RWPE2 (cell line): ENCODE results near the gene HEXA.

Source experiments
- ATAC-seq: fragments of 200-7000 bp; cut with Tn5 transposase; 3 replicates; pipeline ENCODE4 v1.9.1; 2021; ENCODE audit warnings: low read depth
- DNase-seq: peaks from one replicate; pipeline ENCODE4 v3.0.0-alpha.2; 2020; ENCODE audit warnings: low spot score
- H3K27ac ChIP-seq: fragments of 450-650 bp; 2 replicates; pipeline ENCODE4 v1.5.1; 2017; ENCODE audit warnings: mild to moderate bottlenecking; ENCODE audit not compliant: poor library complexity, severe bottlenecking
- H3K27me3 ChIP-seq: fragments of 250-450 bp; sonication (Bioruptor Pico); 2 replicates; pipeline ENCODE4 v1.5.1; 2021; ENCODE audit warnings: mild to moderate bottlenecking, moderate library complexity; ENCODE audit not compliant: insufficient read depth, poor library complexity, severe bottlenecking
- H3K36me3 ChIP-seq: fragments of 250-450 bp; sonication (Bioruptor Pico); 2 replicates; pipeline ENCODE4 v1.5.1; 2020; ENCODE audit warnings: low read depth, mild to moderate bottlenecking, moderate library complexity
- H3K4me1 ChIP-seq: fragments of 250-450 bp; sonication (Bioruptor Pico); 2 replicates; pipeline ENCODE4 v1.5.1; 2021; ENCODE audit warnings: mild to moderate bottlenecking, moderate library complexity; ENCODE audit not compliant: insufficient read depth, poor library complexity, severe bottlenecking
- H3K4me3 ChIP-seq: fragments of 250-450 bp; sonication (Bioruptor Pico); 2 replicates; pipeline ENCODE4 v1.5.1; 2021; ENCODE audit warnings: mild to moderate bottlenecking, moderate library complexity; ENCODE audit not compliant: severe bottlenecking
- H3K9me3 ChIP-seq: fragments of 250-450 bp; sonication (Bioruptor Pico); 2 replicates; pipeline ENCODE4 v1.5.1; 2021; ENCODE audit warnings: mild to moderate bottlenecking, moderate library complexity; ENCODE audit not compliant: severe bottlenecking
- CTCF ChIP-seq: fragments of 450-650 bp; IDR thresholded peaks from one replicate; pipeline ENCODE4 v1.5.1; 2017; ENCODE audit warnings: mild to moderate bottlenecking, moderate library complexity; ENCODE audit not compliant: poor library complexity, severe bottlenecking

The HEXA gene

GRCh38 chr15:72342385-72342784, 33.4 kb downstream of the HEXA start:
- peak; percentile 43 for TF ChIP-seq CTCF
- Histone ChIP-seq H3K4me1 (no peaks in the 10 kb centered on the region), H3K9me3 (no peaks in the 10 kb centered on the region), H3K27ac (no peak overlapping the region), H3K4me3 (no peak overlapping the region), H3K27me3 (no peaks in the 10 kb centered on the region), H3K36me3 (peaks cover 15% of the 10 kb centered on the region)
- no peak for DNase-seq
- ATAC-seq, result no peak

GRCh38 chr15:72341361-72341760, 34.5 kb downstream of the HEXA start:
- Histone ChIP-seq H3K27me3 (no peaks in the 10 kb centered on the region), H3K36me3 (peaks cover 14% of the 10 kb centered on the region), H3K4me1 (no peaks in the 10 kb centered on the region), H3K27ac (no peak overlapping the region), H3K9me3 (no peaks in the 10 kb centered on the region), H3K4me3 (no peak overlapping the region)
- peak; percentile 19 for TF ChIP-seq CTCF
- ATAC-seq (peak; percentile 17; the same call in 1 of the 3 replicates), DNase-seq (no peak)

- ATAC-seq, result no peak
- no peaks in the 10 kb centered on the region for H3K4me1 ChIP-seq
Measured at GRCh38 chr15:72340366-72340765, 35.4 kb downstream of the HEXA start.

GRCh38 chr15:72339777-72340177, 36.0 kb downstream of the HEXA start:
- H3K27me3 ChIP-seq, result no peaks in the 10 kb centered on the region
- DNase-seq (no peak), ATAC-seq (peak; percentile 89)
- H3K27ac ChIP-seq, result peak overlapping the region; percentile 21
- no peaks in the 10 kb centered on the region for H3K4me1 ChIP-seq
- peaks cover 4% of the 10 kb centered on the region; the same call in 1 of the 2 replicates for H3K36me3 ChIP-seq
- no peak for TF ChIP-seq CTCF
- peaks cover 2% of the 10 kb centered on the region for H3K9me3 ChIP-seq
- no peak overlapping the region for H3K4me3 ChIP-seq

More at GRCh38 chr15:72340366-72340765, 35.4 kb downstream of the HEXA start:
- TF ChIP-seq CTCF, result no peak
- H3K9me3 ChIP-seq, result no peaks in the 10 kb centered on the region
- no peak overlapping the region for H3K4me3 ChIP-seq
- H3K27ac ChIP-seq, result peak overlapping the region; percentile 21
- peaks cover 8% of the 10 kb centered on the region for H3K36me3 ChIP-seq
- no peaks in the 10 kb centered on the region for H3K27me3 ChIP-seq
- no peak for DNase-seq

GRCh38 chr15:72338617-72339321, 37.0 kb downstream of the HEXA start:
- no peak overlapping the region for H3K4me3 ChIP-seq
- no peak for ATAC-seq
- 0 out of 2 replicates have a peak, but pooled peaks cover 3% of the 10 kb centered on the region for H3K36me3 ChIP-seq
- peaks cover 2% of the 10 kb centered on the region for H3K9me3 ChIP-seq
- no peak for DNase-seq
- H3K4me1 ChIP-seq, result no peaks in the 10 kb centered on the region
- no peak overlapping the region for H3K27ac ChIP-seq
- TF ChIP-seq CTCF, result no peak
- H3K27me3 ChIP-seq, result no peaks in the 10 kb centered on the region
